Caco-2 (cell line): ENCODE measurements around the gene LBHD2. TPM values are rescaled to one million over a fixed set of nuclear protein-coding genes. Genes with fewer than 3 reads are reported as not detected.

Source experiments
- BruUV-seq: library from RNA; stranded (reverse); fragments of 400-500 nt; replicated peaks from 2 replicates; lab custom pipeline; 2021; lab: Mats Ljungman, UMichigan
- CTCF ChIA-PET: fragments of 300-600 bp; sonication (Branson Sonifier 250); formaldehyde crosslinking; loops from one replicate; lab custom pipeline; 2022; ENCODE audit warnings: antibody characterized with exemption; lab: Charles Lee
- POLR2A ChIA-PET: fragments of 300-600 bp; sonication (Branson Sonifier 250); formaldehyde crosslinking; loops from one replicate; lab custom pipeline; 2022; ENCODE audit warnings: antibody characterized with exemption; lab: Charles Lee
- DNase-seq, 2 experiments: peaks; one replicate each; pipeline versions ENCODE4 v3.0.0 to v3.0.0-alpha.2; 2020 to 2022
- H3K27me3 ChIP-seq: replicated peaks from 2 replicates; pipeline ENCODE4 v1.6.0; 2011; ENCODE audit warnings: low read length; ENCODE audit not compliant: control insufficient read depth, insufficient read depth
- H3K36me3 ChIP-seq: 2 replicates; pipeline ENCODE4 v1.5.1; 2011; ENCODE audit warnings: low read length; ENCODE audit not compliant: control insufficient read depth, insufficient read depth
- H3K4me1 ChIP-seq: fragments of 250-450 bp; sonication (Bioruptor Pico); 2 replicates; pipeline ENCODE4 v1.5.1; 2020; ENCODE audit warnings: mild to moderate bottlenecking
- H3K4me3 ChIP-seq: 2 replicates; pipeline ENCODE4 v1.5.1; 2011; ENCODE audit warnings: low read depth, mild to moderate bottlenecking, control low read depth, low read length
- H3K9me3 ChIP-seq: fragments of 250-450 bp; sonication (Bioruptor Pico); 2 replicates; pipeline ENCODE4 v1.5.1; 2020; ENCODE audit warnings: mild to moderate bottlenecking, moderate library complexity
- H3K27ac Mint-ChIP-seq: one replicate; pipeline ENCODE4 v1.8.0; 2022; ENCODE audit warnings: mixed read lengths; ENCODE audit not compliant: unreplicated experiment
- H3K27me3 Mint-ChIP-seq: one replicate; pipeline ENCODE4 v1.8.0; 2022; ENCODE audit warnings: mixed read lengths; ENCODE audit not compliant: insufficient read depth, unreplicated experiment
- H3K36me3 Mint-ChIP-seq: one replicate; pipeline ENCODE4 v1.8.0; 2022; ENCODE audit warnings: mild to moderate bottlenecking, mixed read lengths; ENCODE audit not compliant: insufficient read depth, unreplicated experiment
- H3K4me1 Mint-ChIP-seq: one replicate; pipeline ENCODE4 v1.8.0; 2022; ENCODE audit warnings: low read depth, mixed read lengths; ENCODE audit not compliant: unreplicated experiment
- H3K4me3 Mint-ChIP-seq: one replicate; pipeline ENCODE4 v1.8.0; 2022; ENCODE audit warnings: mild to moderate bottlenecking, moderate library complexity, mixed read lengths; ENCODE audit not compliant: unreplicated experiment
- H3K9me3 Mint-ChIP-seq: one replicate; pipeline ENCODE4 v1.8.0; 2022; ENCODE audit warnings: mixed read lengths; ENCODE audit not compliant: unreplicated experiment
- CTCF ChIP-seq, 2 experiments: fragments of 200-600 bp in 1 of 2; IDR thresholded peaks; 1 replicate in 1 of 2; 2 replicates in 1 of 2; pipeline versions ENCODE4 v1.5.1 to v1.8.0; 2011 to 2022; ENCODE audit warnings: antibody characterized with exemption in 1 of 2, control low read depth in 1 of 2, inconsistent platforms in 1 of 2, low read depth in 1 of 2, low read length in 1 of 2, mild to moderate bottlenecking in 1 of 2, moderate library complexity in 1 of 2; ENCODE audit not compliant: insufficient read depth in 1 of 2, severe bottlenecking in 1 of 2, unreplicated experiment in 1 of 2
- intact Hi-C: fragments of 100-400 bp; cut with micrococcal nuclease; formaldehyde crosslinking; loops from one replicate; pipeline ENCODE4 v1.10.0; 2022; ENCODE audit not compliant: unreplicated experiment
- total RNA-seq: library from RNA; stranded (reverse); gene quantifications from 2 replicates; pipeline ENCODE4 v1.2.3, GENCODE V29; 2022

LBHD2 gene
- total RNA-seq, 1 experiment from 2014 or later: not detected

- ChIA-PET CTCF (no interaction called here), POLR2A (no interaction called here)
- intact Hi-C loops: loop anchor here (5.0 kb wide), 1 partner anchor 741 kb away; the partner anchor contains the start of gene ZNF839
- Mint-ChIP-seq H3K9me3 (no peaks in the 10 kb centered on the region), H3K27ac (peak overlapping the region; percentile 65), H3K4me1 (no peaks in the 10 kb centered on the region), H3K4me3 (peak overlapping the region; percentile 74), H3K36me3 (peaks cover 13% of the 10 kb centered on the region), H3K27me3 (no peaks in the 10 kb centered on the region)
- H3K4me1 ChIP-seq: peaks cover 17% of the 10 kb centered on the region; the same call in 1 of the 2 replicates
- 0 out of 2 replicates have a peak, but pooled peaks cover 2% of the 10 kb centered on the region for H3K36me3 ChIP-seq
- BruUV-seq: TSS peak; percentile 50
- DNase-seq: no peak
- no peaks in the 10 kb centered on the region for H3K9me3 ChIP-seq
- TF ChIP-seq CTCF (IDR thresholded peaks at IDR 0.05; ENCODE audit: insufficient read depth in 1 of 2, low read depth in 1 of 2, low read length in 1 of 2, severe bottlenecking in 1 of 2, unreplicated experiment in 1 of 2): peak in 1 of 2 experiments; percentile 16
- H3K27me3 ChIP-seq: no peaks in the 10 kb centered on the region
- peak overlapping the region; percentile 93 for H3K4me3 ChIP-seq
Observed at GRCh38 chr14:103058164-103059055, 25.6 kb upstream of the LBHD2 start.

- POLR2A ChIA-PET: no interaction called here
- H3K36me3 Mint-ChIP-seq: peaks cover 13% of the 10 kb centered on the region
- DNase-seq: no peak
- H3K9me3 Mint-ChIP-seq: no peaks in the 10 kb centered on the region
- H3K27me3 Mint-ChIP-seq: no peaks in the 10 kb centered on the region
- CTCF ChIA-PET: no interaction called here
- no TSS peak for BruUV-seq
- intact Hi-C loops: loop anchor here (5.0 kb wide), 1 partner anchor 742 kb away; the partner anchor contains the start of gene ZNF839
- H3K4me3 Mint-ChIP-seq: no peak overlapping the region
- H3K27me3 ChIP-seq: no peaks in the 10 kb centered on the region
- H3K4me1 ChIP-seq: peaks cover 17% of the 10 kb centered on the region; the same call in 1 of the 2 replicates
- H3K36me3 ChIP-seq: 0 out of 2 replicates have a peak, but pooled peaks cover 2% of the 10 kb centered on the region
- H3K4me1 Mint-ChIP-seq: no peaks in the 10 kb centered on the region
- TF ChIP-seq CTCF (IDR thresholded peaks at IDR 0.05; ENCODE audit: insufficient read depth in 1 of 2, low read depth in 1 of 2, low read length in 1 of 2, severe bottlenecking in 1 of 2, unreplicated experiment in 1 of 2): no peak
- H3K27ac Mint-ChIP-seq: no peak overlapping the region
- no peak overlapping the region for H3K4me3 ChIP-seq
- no peaks in the 10 kb centered on the region for H3K9me3 ChIP-seq
Observed at GRCh38 chr14:103059556-103059955, 24.5 kb upstream of the LBHD2 start.

GRCh38 chr14:103061482-103061976 is 22.5 kb upstream of the LBHD2 start:
- Mint-ChIP-seq H3K9me3 (no peaks in the 10 kb centered on the region), H3K4me3 (no peak overlapping the region), H3K4me1 (no peaks in the 10 kb centered on the region), H3K36me3 (peaks cover 8% of the 10 kb centered on the region), H3K27ac (no peak overlapping the region), H3K27me3 (no peaks in the 10 kb centered on the region)
- no peak for TF ChIP-seq CTCF (IDR thresholded peaks at IDR 0.05; ENCODE audit: insufficient read depth in 1 of 2, low read depth in 1 of 2, low read length in 1 of 2, severe bottlenecking in 1 of 2, unreplicated experiment in 1 of 2)
- no peaks in the 10 kb centered on the region for H3K9me3 ChIP-seq
- H3K4me3 ChIP-seq: no peak overlapping the region
- ChIA-PET POLR2A (no interaction called here), CTCF (no interaction called here)
- no peaks in the 10 kb centered on the region; the same call in 1 of the 2 replicates for H3K27me3 ChIP-seq
- intact Hi-C loops: no loop called here
- H3K4me1 ChIP-seq: 0 out of 2 replicates have a peak, but pooled peaks cover 9% of the 10 kb centered on the region
- no peak for DNase-seq
- no peaks in the 10 kb centered on the region for H3K36me3 ChIP-seq
- no TSS peak for BruUV-seq
